ENCODE data around the gene ING1.

Gene ING1

GRCh38 chr13:110726726-110727125 lies 13.2 kb downstream of the ING1 start:
- TF ChIP-seq, protein P1, sequence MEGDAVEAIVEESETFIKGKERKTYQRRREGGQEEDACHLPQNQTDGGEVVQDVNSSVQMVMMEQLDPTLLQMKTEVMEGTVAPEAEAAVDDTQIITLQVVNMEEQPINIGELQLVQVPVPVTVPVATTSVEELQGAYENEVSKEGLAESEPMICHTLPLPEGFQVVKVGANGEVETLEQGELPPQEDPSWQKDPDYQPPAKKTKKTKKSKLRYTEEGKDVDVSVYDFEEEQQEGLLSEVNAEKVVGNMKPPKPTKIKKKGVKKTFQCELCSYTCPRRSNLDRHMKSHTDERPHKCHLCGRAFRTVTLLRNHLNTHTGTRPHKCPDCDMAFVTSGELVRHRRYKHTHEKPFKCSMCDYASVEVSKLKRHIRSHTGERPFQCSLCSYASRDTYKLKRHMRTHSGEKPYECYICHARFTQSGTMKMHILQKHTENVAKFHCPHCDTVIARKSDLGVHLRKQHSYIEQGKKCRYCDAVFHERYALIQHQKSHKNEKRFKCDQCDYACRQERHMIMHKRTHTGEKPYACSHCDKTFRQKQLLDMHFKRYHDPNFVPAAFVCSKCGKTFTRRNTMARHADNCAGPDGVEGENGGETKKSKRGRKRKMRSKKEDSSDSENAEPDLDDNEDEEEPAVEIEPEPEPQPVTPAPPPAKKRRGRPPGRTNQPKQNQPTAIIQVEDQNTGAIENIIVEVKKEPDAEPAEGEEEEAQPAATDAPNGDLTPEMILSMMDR (IDR thresholded peaks at IDR 0.05; ENCODE audit: low read depth, low read length, missing control alignments): no peak
- DNase-seq (ENCODE audit: low read depth): no peak
- H3K4me3 ChIP-seq (ENCODE audit: low read depth, low read length): no peak overlapping the region
- in situ Hi-C loops (cut with HindIII; ENCODE audit: low sequenced_read_pairs): no loop called here

GRCh38 chr13:110731072-110731471 lies 17.6 kb downstream of the ING1 start:
- in situ Hi-C loops (cut with HindIII; ENCODE audit: low sequenced_read_pairs): no loop called here
- no peak overlapping the region for H3K4me3 ChIP-seq (ENCODE audit: low read depth, low read length)
- TF ChIP-seq, protein P1 (IDR thresholded peaks at IDR 0.05; ENCODE audit: low read depth, low read length, missing control alignments): no peak
- no peak for DNase-seq (ENCODE audit: low read depth)

- in situ Hi-C loops (cut with HindIII; ENCODE audit: low sequenced_read_pairs): no loop called here
- DNase-seq (ENCODE audit: low read depth): no peak
- TF ChIP-seq, protein P1 (IDR thresholded peaks at IDR 0.05; ENCODE audit: low read depth, low read length, missing control alignments): no peak
Observed at GRCh38 chr13:110734561-110734960, 21.1 kb downstream of the ING1 start.

DNA sequence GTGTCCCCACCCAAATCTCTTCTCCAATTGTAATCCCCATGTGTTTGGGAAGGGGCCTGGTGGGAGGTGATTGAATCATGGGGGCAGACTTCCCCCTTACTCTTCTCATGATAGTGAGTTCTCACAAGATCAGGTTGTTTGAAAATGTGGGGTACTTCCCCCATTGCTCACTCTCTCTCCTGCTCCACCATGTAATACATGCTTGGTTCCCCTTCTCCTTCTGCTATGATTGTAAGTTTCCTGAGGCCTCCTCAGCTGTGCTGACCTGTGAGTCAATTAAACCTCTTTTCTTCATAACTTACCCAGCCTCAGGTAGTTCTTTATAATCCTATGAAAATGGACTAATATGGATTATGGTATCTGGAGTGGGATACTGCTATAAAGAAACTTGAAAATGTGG lies 24.1 kb downstream of the ING1 start:
- in situ Hi-C loops (cut with HindIII; ENCODE audit: low sequenced_read_pairs): no loop called here
- TF ChIP-seq, protein P1 (IDR thresholded peaks at IDR 0.05; ENCODE audit: low read depth, low read length, missing control alignments): no peak
- no peak overlapping the region for H3K4me3 ChIP-seq (ENCODE audit: low read depth, low read length)
- DNase-seq (ENCODE audit: low read depth): no peak

More at GRCh38 chr13:110734561-110734960, 21.1 kb downstream of the ING1 start:
- no peak overlapping the region for H3K4me3 ChIP-seq (ENCODE audit: low read depth, low read length)

GRCh38 chr13:110743687-110744086 lies 30.2 kb downstream of the ING1 start:
- in situ Hi-C loops (cut with HindIII; ENCODE audit: low sequenced_read_pairs): no loop called here
- H3K4me3 ChIP-seq (ENCODE audit: low read depth, low read length): no peak overlapping the region
- DNase-seq (ENCODE audit: low read depth): no peak
- TF ChIP-seq, protein P1 (IDR thresholded peaks at IDR 0.05; ENCODE audit: low read depth, low read length, missing control alignments): no peak

GRCh38 chr13:110746438-110746837 lies 32.9 kb downstream of the ING1 start:
- H3K4me3 ChIP-seq (ENCODE audit: low read depth, low read length): no peak overlapping the region
- TF ChIP-seq, protein P1 (IDR thresholded peaks at IDR 0.05; ENCODE audit: low read depth, low read length, missing control alignments): no peak
- in situ Hi-C loops (cut with HindIII; ENCODE audit: low sequenced_read_pairs): no loop called here
- no peak for DNase-seq (ENCODE audit: low read depth)

DNA sequence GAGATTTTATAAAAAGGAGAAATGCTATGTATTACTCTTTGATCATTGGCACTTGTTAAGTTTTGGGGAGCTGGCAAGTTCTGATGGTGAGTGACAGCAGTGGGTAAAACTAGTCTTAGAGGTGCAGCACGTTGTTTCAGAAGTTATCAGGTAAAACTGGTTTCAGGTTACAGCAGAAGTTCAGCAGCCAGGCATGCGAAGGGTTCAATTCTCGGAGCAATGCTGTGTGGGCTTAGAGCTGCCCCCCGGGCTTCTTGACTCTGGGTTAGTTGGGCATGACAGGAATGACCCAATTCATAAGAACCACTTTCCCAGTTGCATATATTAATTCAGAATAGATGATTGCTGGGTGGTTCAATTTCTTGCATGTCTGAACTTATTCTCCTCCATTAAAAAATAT lies 34.8 kb downstream of the ING1 start:
- no peak for DNase-seq (ENCODE audit: low read depth)
- TF ChIP-seq, protein P1 (IDR thresholded peaks at IDR 0.05; ENCODE audit: low read depth, low read length, missing control alignments): no peak
- H3K4me3 ChIP-seq (ENCODE audit: low read depth, low read length): no peak overlapping the region
- in situ Hi-C loops (cut with HindIII; ENCODE audit: low sequenced_read_pairs): no loop called here
